Dedifferentiated amniotic fluid mesenchymal stem cell (primary cell): Measurements from ENCODE around the gene UMODL1.

Experiments
- DNase-seq: peaks from one replicate; pipeline ENCODE4 v3.0.0-alpha.2; 2016; ENCODE audit errors: extremely low spot score

UMODL1 gene

GRCh38 chr21:42149656-42150473 lies 78.7 kb downstream of the UMODL1 start:
- no peak for DNase-seq

- no peak for DNase-seq
Observed at GRCh38 chr21:42150474-42151085, 79.5 kb downstream of the UMODL1 start.

GRCh38 chr21:42151148-42151947 lies 80.2 kb downstream of the UMODL1 start:
- DNase-seq: no peak

GRCh38 chr21:42151948-42152220 lies 80.8 kb downstream of the UMODL1 start:
- no peak for DNase-seq

GRCh38 chr21:42153046-42153686 lies 82.0 kb downstream of the UMODL1 start:
- DNase-seq: no peak

DNA sequence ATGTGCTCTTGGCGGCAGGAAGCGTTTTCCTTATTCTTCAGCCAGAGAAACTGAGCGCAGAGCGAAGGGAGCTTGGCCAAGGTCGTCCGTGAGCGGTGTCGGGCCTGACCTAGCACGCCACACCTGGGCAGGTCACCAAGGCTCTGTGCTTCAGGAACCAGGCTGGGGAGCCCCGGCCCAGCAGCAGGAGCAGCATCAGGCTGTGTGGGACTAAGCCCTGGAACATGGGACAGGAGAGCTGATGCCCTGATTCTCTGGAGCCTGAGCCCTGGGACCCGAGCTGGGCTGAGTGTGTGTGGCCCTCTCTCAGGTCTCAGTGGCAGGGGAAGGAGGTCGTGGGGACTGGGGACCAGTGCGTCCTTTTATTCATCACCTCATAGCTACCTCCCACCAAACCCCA lies 82.6 kb downstream of the UMODL1 start:
- no peak for DNase-seq

- DNase-seq: no peak
Observed at GRCh38 chr21:42154237-42155044, 83.3 kb downstream of the UMODL1 start.

DNA sequence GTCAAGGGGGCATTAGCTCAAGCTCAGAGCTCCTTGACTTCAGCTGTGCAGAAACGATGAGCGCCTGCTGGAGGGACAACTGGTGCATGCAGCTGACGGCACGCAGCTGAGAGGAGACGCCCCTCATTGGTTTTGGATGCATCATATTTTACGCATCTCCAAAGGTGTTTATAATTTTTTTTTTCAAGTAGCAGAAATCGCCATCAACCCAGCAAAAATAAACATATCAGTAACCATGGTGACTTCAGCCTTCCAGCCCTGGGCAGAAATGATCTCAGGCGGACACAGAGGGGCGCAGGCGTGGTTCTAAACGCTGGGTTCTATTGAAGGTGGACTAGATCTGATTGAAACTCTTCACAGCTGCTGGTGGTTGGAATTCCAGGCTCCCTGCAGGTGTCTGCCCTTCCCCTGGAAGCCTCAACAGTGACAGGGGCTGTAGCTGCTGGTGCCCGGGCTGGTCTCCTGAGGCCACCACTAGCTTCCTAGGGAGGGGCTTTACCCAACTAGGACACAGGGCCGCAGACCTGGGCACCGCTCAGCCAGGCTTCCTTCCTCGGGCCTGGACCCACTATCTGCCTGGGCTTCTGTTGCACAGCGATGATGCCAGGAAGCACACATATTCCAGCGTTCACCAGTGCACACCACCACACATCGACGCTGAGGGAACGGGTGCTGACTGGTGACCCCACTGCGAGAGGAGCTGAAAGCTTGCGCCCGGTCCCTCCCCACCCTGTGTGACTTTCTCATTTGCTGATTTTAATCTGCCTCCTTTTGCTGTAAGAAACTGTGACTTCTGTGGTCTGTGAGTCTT lies 84.1 kb downstream of the UMODL1 start:
- DNase-seq: no peak

DNA sequence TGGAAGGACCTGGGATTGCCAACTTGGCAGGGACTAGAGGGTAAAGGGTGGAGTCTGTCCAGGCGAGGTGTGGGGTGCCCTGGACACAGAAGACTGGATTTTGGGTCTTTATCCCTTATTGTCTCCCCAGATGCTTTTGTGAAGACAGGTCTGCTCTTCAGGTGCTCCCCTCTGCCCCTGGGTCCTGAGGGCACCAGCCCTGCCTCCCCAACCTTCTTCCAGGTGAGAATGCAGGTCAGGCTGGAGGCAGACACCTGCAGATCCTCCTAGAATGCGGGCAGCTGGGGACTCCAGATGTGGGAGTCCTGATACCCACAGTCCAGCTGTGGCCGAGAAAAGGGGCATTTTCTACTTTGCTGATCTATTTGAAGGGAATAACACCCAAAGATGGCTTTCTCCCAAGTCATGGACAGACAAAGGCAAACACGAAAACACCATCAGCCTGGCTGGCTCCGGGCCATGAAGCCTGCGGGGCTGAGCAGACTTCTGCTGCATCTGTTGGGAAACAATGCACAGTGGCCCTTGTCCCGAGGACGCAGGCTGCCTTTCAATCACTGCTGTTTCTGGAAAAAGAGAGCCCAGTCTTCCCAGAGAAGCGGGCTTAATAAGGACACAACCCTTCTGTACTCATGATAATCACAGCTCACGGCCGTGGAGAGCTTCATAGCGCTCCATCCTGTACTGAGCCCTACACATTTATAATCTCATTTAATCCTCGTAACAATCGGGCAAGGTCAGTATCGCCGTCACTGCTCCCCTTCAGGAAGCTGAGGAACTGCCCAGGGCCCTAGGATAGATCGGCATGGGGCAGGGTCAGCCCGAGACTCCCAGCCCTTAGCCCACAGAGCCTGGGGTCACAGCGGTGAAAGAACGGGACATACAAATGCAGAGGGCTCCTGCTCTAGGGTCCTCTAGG lies 85.8 kb downstream of the UMODL1 start:
- DNase-seq: no peak

GRCh38 chr21:42157606-42158310 lies 86.6 kb downstream of the UMODL1 start:
- no peak for DNase-seq

GRCh38 chr21:42158846-42159245 lies 87.7 kb downstream of the UMODL1 start:
- no peak for DNase-seq

DNA sequence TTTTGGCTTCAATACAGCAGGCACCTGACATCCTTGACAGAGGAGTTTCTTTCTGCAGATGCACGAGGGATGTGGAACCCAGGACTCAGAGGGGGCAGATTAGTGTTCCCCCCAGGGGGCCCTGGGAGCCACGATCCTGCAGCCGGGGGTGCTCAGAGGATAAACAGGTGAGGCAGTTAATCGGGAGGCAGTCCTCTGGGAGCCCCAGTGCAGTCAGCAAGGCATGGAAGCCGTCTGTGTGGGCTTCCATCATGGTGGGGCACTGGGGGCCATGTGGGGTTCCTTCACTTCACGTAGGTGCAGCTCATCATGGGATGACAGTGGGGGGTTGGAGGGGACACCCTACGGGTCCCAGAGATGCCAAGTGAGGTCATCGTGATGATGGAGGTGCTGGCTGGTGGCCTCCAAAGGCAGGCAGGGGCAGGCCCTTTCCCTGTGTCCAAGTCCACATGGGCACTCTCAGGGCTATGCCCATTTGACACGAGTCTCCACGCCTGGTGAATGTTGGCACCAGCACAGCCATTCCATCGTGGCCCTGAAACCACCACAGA lies 88.5 kb downstream of the UMODL1 start:
- DNase-seq: no peak

- DNase-seq: no peak
Observed at GRCh38 chr21:42160111-42160721, 89.1 kb downstream of the UMODL1 start.

- DNase-seq: no peak
Observed at GRCh38 chr21:42160765-42161164, 89.6 kb downstream of the UMODL1 start.

DNA sequence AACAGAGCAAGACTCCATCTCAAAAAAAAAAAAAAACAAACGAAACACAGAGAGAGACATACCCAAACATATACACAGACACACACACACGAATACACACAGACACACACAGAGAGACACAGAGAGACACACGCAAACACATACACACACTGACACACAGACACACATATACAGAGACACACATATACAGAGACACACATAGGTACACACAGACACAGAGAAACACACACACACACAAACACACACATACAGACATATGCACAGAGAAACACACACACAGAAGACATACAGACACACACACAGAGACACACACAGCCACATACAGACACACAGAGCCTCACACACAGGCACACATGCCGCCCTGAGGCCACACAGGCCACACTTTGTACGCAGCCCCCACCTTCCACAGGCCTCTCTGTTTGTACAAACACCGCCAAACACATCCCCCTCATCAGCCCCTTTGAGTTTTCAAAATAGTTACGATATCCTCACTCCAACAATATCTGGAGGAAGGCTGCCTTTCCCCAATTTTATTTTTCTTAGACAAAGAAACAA lies 90.4 kb downstream of the UMODL1 start:
- DNase-seq: no peak

DNA sequence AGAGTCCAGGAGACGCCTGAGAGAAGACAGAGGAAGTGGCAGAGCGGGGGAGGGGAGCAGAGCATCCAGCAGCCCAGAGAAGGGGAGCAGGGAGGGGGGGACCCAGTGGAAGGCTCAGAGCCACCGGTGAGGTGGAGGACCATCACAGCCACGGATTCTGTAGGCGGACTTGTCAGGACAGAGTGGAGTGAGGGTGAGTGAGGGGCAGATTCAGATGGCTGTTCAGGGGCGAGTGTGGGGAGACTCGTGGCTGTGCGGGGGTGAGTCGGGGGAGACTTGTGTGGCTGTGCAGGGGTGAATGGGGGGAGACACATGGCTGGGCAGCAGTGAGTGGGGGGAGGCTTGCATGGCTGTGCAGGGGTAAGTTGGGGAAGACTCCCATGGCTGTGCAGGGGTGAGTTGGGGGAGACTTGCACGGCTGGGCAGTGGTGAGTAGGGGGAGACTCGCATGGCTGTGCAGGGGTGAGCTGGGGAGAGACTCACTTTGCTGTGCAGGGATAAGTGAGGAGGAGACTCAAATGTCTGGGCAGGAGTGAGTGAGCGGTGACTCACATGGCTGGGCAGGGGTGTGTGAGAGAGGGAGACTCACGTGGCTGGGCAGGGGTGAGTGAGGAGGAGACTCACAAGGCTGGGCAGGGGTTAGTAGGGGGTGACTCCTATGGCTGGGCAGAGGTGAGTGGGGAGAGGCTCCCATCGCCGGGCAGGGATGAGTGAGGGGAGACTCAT lies 91.0 kb downstream of the UMODL1 start:
- no peak for DNase-seq

DNA sequence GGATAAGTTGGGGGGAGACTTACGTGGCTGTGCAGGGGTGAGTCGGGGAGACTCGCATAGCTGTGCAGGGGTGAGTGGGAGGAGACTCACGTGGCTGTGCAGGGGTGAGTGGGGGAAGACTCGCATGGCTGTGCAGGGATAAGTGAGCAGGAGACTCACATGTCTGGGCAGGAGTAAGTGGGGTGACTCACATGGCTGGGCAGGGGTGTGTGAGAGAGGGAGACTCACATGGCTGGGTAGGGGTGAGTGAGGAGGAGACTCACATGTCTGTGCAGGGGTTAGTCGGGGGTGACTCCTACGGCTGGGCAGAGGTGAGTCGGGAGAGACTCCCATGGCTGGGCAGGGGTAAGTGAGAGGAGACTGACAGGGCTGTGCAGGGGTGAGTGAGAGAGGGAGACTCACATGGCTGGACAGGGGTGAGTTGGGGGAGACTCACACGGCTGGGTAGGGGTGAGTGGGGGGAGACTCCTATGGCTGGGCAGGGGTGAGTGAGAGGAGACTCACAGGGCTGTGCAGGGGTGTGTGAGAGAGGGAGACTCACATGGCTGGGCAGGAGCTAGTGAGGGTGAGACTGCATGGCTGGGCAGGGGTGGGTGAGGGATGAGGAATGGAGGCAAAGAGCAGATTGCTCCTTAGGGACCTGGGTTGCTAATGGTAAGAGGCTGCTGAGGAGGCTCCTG lies 91.9 kb downstream of the UMODL1 start:
- no peak for DNase-seq
